A204.1 (cell line): Measurements from ENCODE around the gene MYBPC1.
"Not testable (repeated sequence)": the region's sequence is repeated elsewhere in the genome, so short reads cannot be mapped to it uniquely, and the experiment has no call there.

Source experiments
- FAIRE-seq: peaks from 2 replicates; lab custom pipeline; 2012; peaks lifted over from hg19 to GRCh38; lab: Jason Lieb, UNC

MYBPC1 gene

GRCh38 chr12:101734482-101734881 lies 139.7 kb downstream of the MYBPC1 start:
- not testable (repeated sequence) for FAIRE-seq
